RWPE1 (cell line): ENCODE data around the gene ALDH3A2.
A peak's percentile ranks its signal among the peaks of the same experiment; 100 is the strongest.

ENCODE experiments used
- CTCF ChIA-PET: fragments of 350-600 bp; sonication (Branson Sonifier 250); formaldehyde crosslinking; extraction: SDS; loops from one replicate; lab custom pipeline; 2021; lab: Yijun Ruan, JAX
- POLR2A ChIA-PET: fragments of 400-600 bp; formaldehyde crosslinking; extraction: SDS; loops from one replicate; lab custom pipeline; 2020; ENCODE audit warnings: antibody characterized with exemption; ENCODE audit not compliant: low non-redundant PET; lab: Yijun Ruan, JAX
- DNase-seq: peaks from one replicate; pipeline ENCODE4 v3.0.0; 2012; ENCODE audit warnings: low spot score
- H3K27ac ChIP-seq: fragments of 450-650 bp; 2 replicates; pipeline ENCODE4 v1.5.1; 2017
- CTCF ChIP-seq: fragments of 450-650 bp; conservative IDR thresholded peaks from 2 replicates; pipeline ENCODE4 v1.5.1; 2017; ENCODE audit warnings: low read depth, mild to moderate bottlenecking

ALDH3A2 gene

GRCh38 chr17:19686400-19687090, 38.0 kb downstream of the ALDH3A2 start:
- no peak for DNase-seq
- ChIA-PET CTCF (no interaction called here), POLR2A (no interaction called here)
- TF ChIP-seq CTCF, result no peak
- H3K27ac ChIP-seq, result no peak overlapping the region

- no peak for TF ChIP-seq CTCF
- ChIA-PET POLR2A (no interaction called here), CTCF (no interaction called here)
- no peak for DNase-seq
- H3K27ac ChIP-seq, result peak overlapping the region; percentile 30
Observed at GRCh38 chr17:19702217-19702641, 53.7 kb downstream of the ALDH3A2 start.

GRCh38 chr17:19703106-19703827, 54.7 kb downstream of the ALDH3A2 start:
- no peak for TF ChIP-seq CTCF
- no peak for DNase-seq
- CTCF ChIA-PET, result no interaction called here
- H3K27ac ChIP-seq, result peak overlapping the region; percentile 96
- POLR2A ChIA-PET, result no interaction called here

- H3K27ac ChIP-seq, result peak overlapping the region; percentile 96
- no peak for TF ChIP-seq CTCF
- ChIA-PET POLR2A (no interaction called here), CTCF (no interaction called here)
- no peak for DNase-seq
Observed at GRCh38 chr17:19703828-19704613, 55.5 kb downstream of the ALDH3A2 start.

GRCh38 chr17:19705201-19705600, 56.6 kb downstream of the ALDH3A2 start:
- POLR2A ChIA-PET, result no interaction called here
- no peak for DNase-seq
- H3K27ac ChIP-seq, result peak overlapping the region; percentile 96
- CTCF ChIA-PET, result no interaction called here
- TF ChIP-seq CTCF, result no peak
